Activated naive CD8-positive, alpha-beta T cell (primary cell): ENCODE results near the gene ZBTB32.

ENCODE experiments used
- H3K27ac Mint-ChIP-seq: one replicate; pipeline ENCODE4 v1.8.0; 2021; ENCODE audit warnings: mixed read lengths
- H3K27me3 Mint-ChIP-seq: one replicate; pipeline ENCODE4 v1.8.0; 2021; ENCODE audit warnings: mixed read lengths
- H3K36me3 Mint-ChIP-seq: one replicate; pipeline ENCODE4 v1.8.0; 2021; ENCODE audit warnings: mixed read lengths
- H3K4me1 Mint-ChIP-seq: one replicate; pipeline ENCODE4 v1.8.0; 2021; ENCODE audit warnings: low read depth, mixed read lengths
- H3K4me3 Mint-ChIP-seq: one replicate; pipeline ENCODE4 v1.8.0; 2021; ENCODE audit warnings: mild to moderate bottlenecking, mixed read lengths
- H3K9me3 Mint-ChIP-seq: one replicate; pipeline ENCODE4 v1.8.0; 2021; ENCODE audit warnings: low read depth, mixed read lengths

The ZBTB32 gene

GRCh38 chr19:35733180-35734125 lies 29.1 kb downstream of the ZBTB32 start:
- Mint-ChIP-seq H3K27ac (peak overlapping the region; percentile 41), H3K27me3 (no peaks in the 10 kb centered on the region), H3K9me3 (no peaks in the 10 kb centered on the region), H3K4me3 (no peak overlapping the region), H3K36me3 (peaks cover 4% of the 10 kb centered on the region), H3K4me1 (peaks cover 12% of the 10 kb centered on the region)

GRCh38 chr19:35734273-35734672 lies 29.9 kb downstream of the ZBTB32 start:
- H3K4me3 Mint-ChIP-seq, result no peak overlapping the region
- peaks cover 15% of the 10 kb centered on the region for H3K4me1 Mint-ChIP-seq
- no peaks in the 10 kb centered on the region for H3K27me3 Mint-ChIP-seq
- peak overlapping the region; percentile 41 for H3K27ac Mint-ChIP-seq
- H3K9me3 Mint-ChIP-seq, result no peaks in the 10 kb centered on the region
- peaks cover 4% of the 10 kb centered on the region for H3K36me3 Mint-ChIP-seq

GRCh38 chr19:35734889-35735288 lies 30.5 kb downstream of the ZBTB32 start:
- Mint-ChIP-seq H3K27ac (peak overlapping the region; percentile 35), H3K9me3 (no peaks in the 10 kb centered on the region), H3K4me3 (no peak overlapping the region), H3K27me3 (no peaks in the 10 kb centered on the region), H3K4me1 (peaks cover 17% of the 10 kb centered on the region), H3K36me3 (peaks cover 4% of the 10 kb centered on the region)

GRCh38 chr19:35736913-35737886 lies 32.8 kb downstream of the ZBTB32 start:
- Mint-ChIP-seq H3K27me3 (no peaks in the 10 kb centered on the region), H3K4me1 (peaks cover 27% of the 10 kb centered on the region), H3K27ac (peak overlapping the region; percentile 54), H3K36me3 (peaks cover under 1% of the 10 kb centered on the region), H3K4me3 (no peak overlapping the region), H3K9me3 (no peaks in the 10 kb centered on the region)

GRCh38 chr19:35738021-35738886 lies 33.9 kb downstream of the ZBTB32 start:
- peak overlapping the region; percentile 30 for H3K4me3 Mint-ChIP-seq
- H3K9me3 Mint-ChIP-seq, result no peaks in the 10 kb centered on the region
- no peaks in the 10 kb centered on the region for H3K27me3 Mint-ChIP-seq
- peaks cover 5% of the 10 kb centered on the region for H3K36me3 Mint-ChIP-seq
- H3K27ac Mint-ChIP-seq, result peak overlapping the region; percentile 78
- peaks cover 36% of the 10 kb centered on the region for H3K4me1 Mint-ChIP-seq

GRCh38 chr19:35738887-35739229 lies 34.5 kb downstream of the ZBTB32 start:
- H3K27ac Mint-ChIP-seq, result peak overlapping the region; percentile 78
- peaks cover 39% of the 10 kb centered on the region for H3K4me1 Mint-ChIP-seq
- no peaks in the 10 kb centered on the region for H3K27me3 Mint-ChIP-seq
- peaks cover 5% of the 10 kb centered on the region for H3K36me3 Mint-ChIP-seq
- peak overlapping the region; percentile 30 for H3K4me3 Mint-ChIP-seq
- H3K9me3 Mint-ChIP-seq, result no peaks in the 10 kb centered on the region

GRCh38 chr19:35739275-35740107 lies 35.1 kb downstream of the ZBTB32 start:
- H3K36me3 Mint-ChIP-seq, result peaks cover 5% of the 10 kb centered on the region
- no peaks in the 10 kb centered on the region for H3K9me3 Mint-ChIP-seq
- no peak overlapping the region for H3K27ac Mint-ChIP-seq
- H3K4me3 Mint-ChIP-seq, result peak overlapping the region; percentile 94
- H3K4me1 Mint-ChIP-seq, result peaks cover 42% of the 10 kb centered on the region
- H3K27me3 Mint-ChIP-seq, result no peaks in the 10 kb centered on the region

GRCh38 chr19:35740108-35740422 lies 35.7 kb downstream of the ZBTB32 start:
- peak overlapping the region; percentile 93 for H3K27ac Mint-ChIP-seq
- H3K4me1 Mint-ChIP-seq, result peaks cover 44% of the 10 kb centered on the region
- H3K36me3 Mint-ChIP-seq, result peaks cover 5% of the 10 kb centered on the region
- H3K27me3 Mint-ChIP-seq, result no peaks in the 10 kb centered on the region
- peak overlapping the region; percentile 94 for H3K4me3 Mint-ChIP-seq
- H3K9me3 Mint-ChIP-seq, result no peaks in the 10 kb centered on the region

GRCh38 chr19:35740423-35741202 lies 36.3 kb downstream of the ZBTB32 start:
- H3K9me3 Mint-ChIP-seq, result no peaks in the 10 kb centered on the region

GRCh38 chr19:35741203-35741515 lies 36.8 kb downstream of the ZBTB32 start:
- no peaks in the 10 kb centered on the region for H3K9me3 Mint-ChIP-seq
- peaks cover 5% of the 10 kb centered on the region for H3K36me3 Mint-ChIP-seq
- no peaks in the 10 kb centered on the region for H3K27me3 Mint-ChIP-seq
- peak overlapping the region; percentile 95 for H3K4me3 Mint-ChIP-seq
- peak overlapping the region; percentile 93 for H3K27ac Mint-ChIP-seq
- peaks cover 53% of the 10 kb centered on the region for H3K4me1 Mint-ChIP-seq

More at GRCh38 chr19:35740423-35741202, 36.3 kb downstream of the ZBTB32 start:
- Mint-ChIP-seq H3K27me3 (no peaks in the 10 kb centered on the region), H3K4me1 (peaks cover 48% of the 10 kb centered on the region), H3K27ac (peak overlapping the region; percentile 93), H3K4me3 (peak overlapping the region; percentile 94), H3K36me3 (peaks cover 5% of the 10 kb centered on the region)

GRCh38 chr19:35742121-35742724 lies 37.9 kb downstream of the ZBTB32 start, which contains the start of gene IGFLR1:
Gene IGFLR1, minus strand, starts transcription at chr19:35742452. Its CDS starts 1,272 bp downstream, at chr19:35741180.
- Mint-ChIP-seq H3K4me1 (peaks cover 52% of the 10 kb centered on the region), H3K36me3 (peaks cover 5% of the 10 kb centered on the region), H3K9me3 (no peaks in the 10 kb centered on the region)

GRCh38 chr19:35743640-35744429 lies 39.5 kb downstream of the ZBTB32 start:
- Mint-ChIP-seq H3K27ac (peak overlapping the region; percentile 99), H3K9me3 (no peaks in the 10 kb centered on the region), H3K27me3 (no peaks in the 10 kb centered on the region), H3K4me1 (peaks cover 57% of the 10 kb centered on the region), H3K36me3 (peaks cover 5% of the 10 kb centered on the region), H3K4me3 (peak overlapping the region; percentile 95)

More at GRCh38 chr19:35742121-35742724, 37.9 kb downstream of the ZBTB32 start, which contains the start of gene IGFLR1:
- Mint-ChIP-seq H3K4me3 (peak within 1 kb of the TSS; percentile 95), H3K27me3 (no peaks in the 10 kb centered on the region), H3K27ac (peak within 1 kb of the TSS; percentile 99)
